Cardiac fibroblast (primary cell): Measurements from ENCODE around the gene CELA3B.
"Not testable (repeated sequence)": the region's sequence is repeated elsewhere in the genome, so short reads cannot be mapped to it uniquely, and the experiment has no call there.

Source experiments
- DNase-seq, 2 donors: peaks; one replicate each; pipeline versions ENCODE4 v3.0.0 to v3.0.0-alpha.2; 2010; ENCODE audit warnings: low read depth in 2 of 2
- H3K4me3 ChIP-seq, 2 donors: replicated peaks in 1 of 2; 1 replicate in 1 of 2; 2 replicates in 1 of 2; pipeline ENCODE4 v1.5.1; 2011; ENCODE audit warnings: low read depth in 2 of 2, low read length in 2 of 2, mild to moderate bottlenecking in 2 of 2, moderate library complexity in 1 of 2
- TF ChIP-seq, protein P1 (sequence below): IDR thresholded peaks from one replicate; pipeline ENCODE4 v1.5.1; 2011; ENCODE audit warnings: low read depth, mild to moderate bottlenecking, low read length, inconsistent platforms

The CELA3B gene

DNA sequence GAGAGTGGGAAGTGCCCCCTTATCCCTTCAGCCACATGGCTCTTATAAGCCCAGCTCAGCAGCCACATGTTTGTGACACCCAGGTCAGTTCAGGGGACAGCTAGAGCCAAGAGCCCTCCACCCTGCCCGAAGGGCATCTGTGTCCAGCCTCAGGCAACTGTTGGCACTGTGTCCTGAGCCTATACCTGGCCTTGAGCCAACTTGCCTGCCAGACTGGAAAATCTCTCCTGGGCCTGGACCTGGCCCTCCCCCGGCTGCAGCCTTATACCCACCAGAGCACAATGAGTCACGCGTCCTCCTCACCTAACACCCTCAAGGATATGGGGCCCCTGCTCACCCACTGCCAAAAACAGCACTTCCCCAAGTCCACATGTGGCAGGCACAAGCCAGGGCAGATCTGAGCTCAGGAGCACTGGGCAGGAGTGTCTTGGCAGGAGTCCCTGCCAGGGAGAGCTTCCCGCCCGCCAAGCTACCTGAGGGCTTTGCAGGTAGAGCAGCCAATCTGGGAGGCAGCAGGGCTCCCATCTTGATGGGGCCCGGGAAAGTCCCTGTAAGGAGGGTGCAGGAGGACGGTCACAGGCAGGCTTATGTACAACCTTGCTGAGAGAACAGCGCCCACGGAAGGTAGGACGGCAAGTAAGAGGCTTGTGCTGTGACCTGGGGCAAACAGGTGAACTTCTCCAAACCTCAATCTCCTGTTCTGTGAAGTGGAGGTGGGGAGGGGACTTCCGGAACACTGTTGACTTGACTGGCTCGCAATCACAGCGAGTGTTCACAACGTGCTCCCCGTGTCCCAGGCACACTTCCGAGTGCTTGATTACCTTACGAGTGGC lies 19.9 kb upstream of the CELA3B start:
- H3K4me3 ChIP-seq = no peak overlapping the region
- DNase-seq = peak; percentile 52 to 73
- TF ChIP-seq, protein P1, sequence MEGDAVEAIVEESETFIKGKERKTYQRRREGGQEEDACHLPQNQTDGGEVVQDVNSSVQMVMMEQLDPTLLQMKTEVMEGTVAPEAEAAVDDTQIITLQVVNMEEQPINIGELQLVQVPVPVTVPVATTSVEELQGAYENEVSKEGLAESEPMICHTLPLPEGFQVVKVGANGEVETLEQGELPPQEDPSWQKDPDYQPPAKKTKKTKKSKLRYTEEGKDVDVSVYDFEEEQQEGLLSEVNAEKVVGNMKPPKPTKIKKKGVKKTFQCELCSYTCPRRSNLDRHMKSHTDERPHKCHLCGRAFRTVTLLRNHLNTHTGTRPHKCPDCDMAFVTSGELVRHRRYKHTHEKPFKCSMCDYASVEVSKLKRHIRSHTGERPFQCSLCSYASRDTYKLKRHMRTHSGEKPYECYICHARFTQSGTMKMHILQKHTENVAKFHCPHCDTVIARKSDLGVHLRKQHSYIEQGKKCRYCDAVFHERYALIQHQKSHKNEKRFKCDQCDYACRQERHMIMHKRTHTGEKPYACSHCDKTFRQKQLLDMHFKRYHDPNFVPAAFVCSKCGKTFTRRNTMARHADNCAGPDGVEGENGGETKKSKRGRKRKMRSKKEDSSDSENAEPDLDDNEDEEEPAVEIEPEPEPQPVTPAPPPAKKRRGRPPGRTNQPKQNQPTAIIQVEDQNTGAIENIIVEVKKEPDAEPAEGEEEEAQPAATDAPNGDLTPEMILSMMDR = no peak

GRCh38 chr1:21961337-21961736 lies 15.5 kb upstream of the CELA3B start:
- TF ChIP-seq, protein P1 = no peak
- DNase-seq = no peak

DNA sequence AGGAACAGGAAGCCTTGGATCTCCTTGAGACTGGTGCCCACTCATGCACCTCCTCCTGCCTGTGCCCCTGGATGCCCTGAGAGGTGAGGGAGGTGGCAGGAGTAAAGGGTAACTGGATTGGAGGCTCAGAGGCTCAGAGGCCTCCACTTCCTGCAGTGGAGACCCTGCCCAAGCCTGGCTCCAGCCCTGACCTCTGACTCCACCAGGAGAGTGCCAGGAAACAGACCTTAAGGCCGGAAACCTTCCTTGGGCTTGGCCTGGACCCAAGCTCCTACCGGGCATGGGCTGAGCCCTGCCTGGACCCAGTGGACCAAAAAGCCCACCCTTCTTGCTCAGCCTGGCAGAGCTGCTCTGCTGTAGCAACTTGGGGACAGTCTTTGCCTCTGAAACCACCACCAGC lies 15.0 kb upstream of the CELA3B start:
- no peak overlapping the region for H3K4me3 ChIP-seq
- TF ChIP-seq, protein P1 = no peak
- no peak for DNase-seq

More at GRCh38 chr1:21961337-21961736, 15.5 kb upstream of the CELA3B start:
- no peak overlapping the region for H3K4me3 ChIP-seq

GRCh38 chr1:21963477-21964217 lies 13.2 kb upstream of the CELA3B start:
- TF ChIP-seq, protein P1 = peak; percentile 92

GRCh38 chr1:21966247-21967000 lies 10.4 kb upstream of the CELA3B start:
- no peak overlapping the region for H3K4me3 ChIP-seq
- TF ChIP-seq, protein P1 = no peak
- DNase-seq = peak; percentile 25 to 78

More at GRCh38 chr1:21963477-21964217, 13.2 kb upstream of the CELA3B start:
- peak; percentile 75 for DNase-seq
- H3K4me3 ChIP-seq = no peak overlapping the region

DNA sequence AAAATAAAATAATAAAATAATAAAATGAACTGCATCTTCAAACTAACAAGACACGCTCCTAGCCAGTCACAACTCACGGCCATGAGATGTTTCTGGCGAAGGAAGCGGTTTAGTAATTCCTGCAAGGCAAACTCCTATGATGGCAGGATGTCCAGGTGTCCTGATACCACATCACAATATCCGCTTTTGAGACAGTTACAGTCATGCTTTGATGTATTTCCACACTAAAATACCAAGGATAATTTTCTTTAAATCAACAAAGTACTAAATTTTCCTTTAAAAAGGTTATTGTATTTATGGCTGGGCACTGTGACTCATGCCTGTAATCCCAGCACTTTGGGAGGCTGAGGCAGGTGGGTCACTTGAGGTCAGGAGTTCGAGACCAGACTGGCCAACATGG lies 9.6 kb upstream of the CELA3B start:
- H3K4me3 ChIP-seq, DNase-seq: not testable (repeated sequence)

DNA sequence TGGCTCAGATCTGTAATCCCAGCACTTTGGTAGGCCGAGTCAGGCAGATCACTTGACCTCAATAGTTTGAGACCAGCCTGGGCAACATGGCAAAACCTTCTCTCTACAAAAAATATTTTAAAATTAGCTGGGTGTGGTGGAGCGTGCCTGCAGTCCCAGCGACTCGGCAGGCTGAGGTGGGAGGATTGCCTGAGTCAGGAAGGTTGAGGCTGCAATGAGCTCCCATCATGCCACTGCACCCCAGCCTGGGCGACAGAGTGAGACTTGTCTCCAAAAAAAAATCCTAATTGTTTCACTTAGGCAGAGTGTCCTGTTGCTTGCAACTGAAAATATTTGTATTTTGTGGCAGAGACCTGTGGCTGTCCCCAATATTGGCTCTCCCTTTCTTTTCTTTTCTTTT lies 7.8 kb upstream of the CELA3B start:
- not testable (repeated sequence) for DNase-seq, H3K4me3 ChIP-seq

DNA sequence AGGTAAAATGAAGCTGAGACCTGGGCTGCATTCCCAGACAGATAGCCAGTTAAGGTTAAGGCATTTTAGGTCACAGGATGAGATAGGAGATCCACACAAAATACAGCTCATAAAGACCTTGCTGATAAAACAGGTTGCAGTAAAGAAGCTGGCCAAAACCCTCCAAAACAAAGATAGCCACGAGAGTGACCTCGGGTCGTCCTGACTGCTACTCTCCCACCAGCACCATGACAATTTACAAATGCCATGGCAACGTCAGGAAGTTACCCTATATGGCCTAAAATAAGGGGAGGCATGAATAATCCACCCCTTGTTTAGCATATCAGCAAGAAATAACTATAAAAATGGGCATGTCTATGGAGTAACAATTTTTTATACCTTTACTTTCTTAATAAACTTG lies 6.3 kb upstream of the CELA3B start:
- DNase-seq, H3K4me3 ChIP-seq: not testable (repeated sequence)

GRCh38 chr1:21972973-21973441 lies 3.8 kb upstream of the CELA3B start:
- not testable (repeated sequence) for H3K4me3 ChIP-seq, DNase-seq

GRCh38 chr1:21973948-21974347 lies 2.9 kb upstream of the CELA3B start:
- DNase-seq, H3K4me3 ChIP-seq: not testable (repeated sequence)

GRCh38 chr1:21974699-21975098 lies 2.1 kb upstream of the CELA3B start:
- not testable (repeated sequence) for H3K4me3 ChIP-seq
- peak in 1 of 2 donors; percentile 29 for DNase-seq
